SHP77 treated with DMSO at 0.1 percent for 48 hours (cell line): ENCODE measurements around the gene LRRC73.
"Not testable (repeated sequence)": the region's sequence is repeated elsewhere in the genome, so short reads cannot be mapped to it uniquely, and the experiment has no call there.

Experiments used
- DNase-seq: peaks from one replicate; lab custom pipeline; 2025; lab: John Stamatoyannopoulos, UW

LRRC73 gene

GRCh38 chr6:43461936-43462335 lies 48.2 kb downstream of the LRRC73 start:
- DNase-seq, result no peak

GRCh38 chr6:43460032-43460431 lies 50.1 kb downstream of the LRRC73 start:
- no peak for DNase-seq

- no peak for DNase-seq
Measured at GRCh38 chr6:43459535-43459934, 50.6 kb downstream of the LRRC73 start.

- not testable (repeated sequence) for DNase-seq
Measured at GRCh38 chr6:43458154-43458553, 52.0 kb downstream of the LRRC73 start.

GRCh38 chr6:43457643-43458042 lies 52.5 kb downstream of the LRRC73 start:
- DNase-seq, result no peak
